H1 (cell line): ENCODE data around the gene RTP2. TPM values are rescaled to one million over a fixed set of nuclear protein-coding genes. Genes with fewer than 3 reads are reported as not detected.

Experiments
- CTCF ChIA-PET: fragments of 300-600 bp; sonication (Branson Sonifier 250); formaldehyde crosslinking; loops from one replicate; lab custom pipeline; 2021; ENCODE audit not compliant: partially characterized antibody; lab: Charles Lee
- POLR2A ChIA-PET: fragments of 300-600 bp; sonication (Branson Sonifier 250); formaldehyde crosslinking; loops from one replicate; lab custom pipeline; 2021; ENCODE audit warnings: inconsistent platforms; ENCODE audit not compliant: partially characterized antibody; lab: Charles Lee
- DNase-seq, 2 experiments: peaks; one replicate each; pipeline versions ENCODE4 v3.0.0 to v3.0.0-alpha.2; 2010 to 2022; ENCODE audit warnings: low spot score in 2 of 2, low read depth in 1 of 2, mixed read lengths in 1 of 2
- FAIRE-seq: peaks from 2 replicates; lab custom pipeline; 2011; peaks lifted over from hg19 to GRCh38; lab: Jason Lieb, UNC
- H2AFZ ChIP-seq: 2 replicates; pipeline ENCODE4 v1.8.1; 2012; ENCODE audit warnings: low read length, inconsistent platforms
- H2AK5ac ChIP-seq: 2 replicates; pipeline ENCODE4 v1.6.1; 2013; ENCODE audit warnings: low read depth, low read length
- H2BK120ac ChIP-seq: replicated peaks from 2 replicates; pipeline ENCODE3; 2013; ENCODE audit warnings: low read depth, low read length, inconsistent platforms
- H2BK12ac ChIP-seq: 2 replicates; pipeline ENCODE4 v1.6.1; 2013; ENCODE audit warnings: low read depth, low read length
- H2BK15ac ChIP-seq: 2 replicates; pipeline ENCODE4 v1.6.1; 2013; ENCODE audit warnings: low read length
- H2BK20ac ChIP-seq: 2 replicates; pipeline ENCODE4 v1.6.1; 2013; ENCODE audit warnings: low read length
- H2BK5ac ChIP-seq: 2 replicates; pipeline ENCODE4 v1.6.1; 2013; ENCODE audit warnings: low read depth, low read length
- H3K14ac ChIP-seq: 2 replicates; pipeline ENCODE4 v1.6.1; 2013; ENCODE audit warnings: inconsistent platforms; ENCODE audit not compliant: insufficient read length
- H3K18ac ChIP-seq: 2 replicates; pipeline ENCODE4 v1.6.1; 2013; ENCODE audit warnings: low read length; ENCODE audit errors: extremely low read depth
- H3K23ac ChIP-seq: 2 replicates; pipeline ENCODE4 v1.6.1; 2013; ENCODE audit warnings: inconsistent platforms; ENCODE audit not compliant: insufficient read length
- H3K23me2 ChIP-seq: 2 replicates; pipeline ENCODE4 v1.6.1; 2013; ENCODE audit warnings: low read depth, low read length
- H3K27ac ChIP-seq: 2 replicates; pipeline ENCODE4 v1.6.1; 2011; ENCODE audit warnings: low read depth, low read length, inconsistent platforms
- H3K27me3 ChIP-seq, 4 experiments: replicated peaks in 1 of 4; 1 replicate in 1 of 4; 2 replicates in 3 of 4; pipeline versions ENCODE4 v1.6.1 to v1.8.1; 2011 to 2013; ENCODE audit warnings: low read length in 3 of 4, mild to moderate bottlenecking in 3 of 4, inconsistent platforms in 2 of 4, mixed read lengths in 2 of 4, moderate library complexity in 1 of 4; ENCODE audit not compliant: control insufficient read depth in 3 of 4, insufficient read depth in 3 of 4; ENCODE audit errors: extremely low read depth in 1 of 4
- H3K36me3 ChIP-seq, 4 experiments: 2 replicates each; pipeline versions ENCODE4 v1.6.1 to v1.8.1; 2011 to 2013; ENCODE audit warnings: mild to moderate bottlenecking in 4 of 4, low read length in 3 of 4, moderate library complexity in 2 of 4, control low read depth in 1 of 4, inconsistent platforms in 1 of 4; ENCODE audit not compliant: insufficient read depth in 4 of 4, control insufficient read depth in 2 of 4
- H3K4ac ChIP-seq: replicated peaks from 2 replicates; pipeline ENCODE3; 2013; ENCODE audit warnings: low read length, low read depth, mixed read lengths, inconsistent platforms; ENCODE audit not compliant: insufficient read length
- H3K4me1 ChIP-seq, 4 experiments: replicated peaks in 1 of 4; 1 replicate in 1 of 4; 2 replicates in 3 of 4; pipeline versions ENCODE4 v1.6.1 to v1.8.1; 2011 to 2013; ENCODE audit warnings: low read length in 3 of 4, inconsistent platforms in 2 of 4, mixed read lengths in 1 of 4; ENCODE audit not compliant: insufficient read depth in 4 of 4, control insufficient read depth in 3 of 4
- H3K4me2 ChIP-seq, 2 experiments: 2 replicates each; pipeline versions ENCODE4 v1.6.1 to v1.8.1; 2011 to 2013; ENCODE audit warnings: low read depth in 2 of 2, low read length in 2 of 2, control low read depth in 1 of 2, inconsistent platforms in 1 of 2, mild to moderate bottlenecking in 1 of 2; ENCODE audit not compliant: insufficient read depth in 1 of 2
- H3K4me3 ChIP-seq, 4 experiments: fragments of 200-600, 300-600 bp in 1 of 4; sonication (generic), shearing (Covaris generic), sonication (Bioruptor Twin) in 1 of 4; 2 replicates each; pipeline versions ENCODE4 v1.5.1 to v1.8.1; 2011 to 2016; ENCODE audit warnings: low read length in 4 of 4, low read depth in 3 of 4, control low read depth in 2 of 4, inconsistent platforms in 2 of 4, mild to moderate bottlenecking in 2 of 4, mixed read lengths in 1 of 4, moderate library complexity in 1 of 4; ENCODE audit not compliant: insufficient read depth in 2 of 4; ENCODE audit errors: extremely low read depth in 1 of 4
- H3K56ac ChIP-seq: replicated peaks from 2 replicates; pipeline ENCODE3; 2013; ENCODE audit warnings: low read depth, mild to moderate bottlenecking, mixed read lengths, low read length, inconsistent platforms; ENCODE audit not compliant: insufficient read length
- H3K79me1 ChIP-seq: 2 replicates; pipeline ENCODE4 v1.6.1; 2013; ENCODE audit warnings: low read depth, low read length, control low read depth
- H3K79me2 ChIP-seq, 2 experiments: 2 replicates each; pipeline versions ENCODE4 v1.6.1 to v1.8.1; 2012 to 2013; ENCODE audit warnings: low read length in 2 of 2, mild to moderate bottlenecking in 2 of 2, inconsistent platforms in 1 of 2; ENCODE audit not compliant: insufficient read depth in 2 of 2, control insufficient read depth in 1 of 2
- H3K9ac ChIP-seq, 4 experiments: replicated peaks in 1 of 4; 1 replicate in 1 of 4; 2 replicates in 3 of 4; pipeline versions ENCODE4 v1.6.1 to v1.8.1; 2011 to 2013; ENCODE audit warnings: low read depth in 3 of 4, low read length in 3 of 4, control low read depth in 2 of 4, mild to moderate bottlenecking in 2 of 4, moderate library complexity in 2 of 4, inconsistent platforms in 1 of 4; ENCODE audit errors: extremely low read depth in 1 of 4
- H3K9me3 ChIP-seq, 2 experiments: 2 replicates each; pipeline versions ENCODE4 v1.6.1 to v1.8.1; 2012 to 2013; ENCODE audit warnings: mild to moderate bottlenecking in 2 of 2, moderate library complexity in 2 of 2, control low read depth in 1 of 2, inconsistent platforms in 1 of 2, low read depth in 1 of 2, low read length in 1 of 2, mixed read lengths in 1 of 2; ENCODE audit not compliant: insufficient read depth in 2 of 2
- H4K20me1 ChIP-seq, 2 experiments: replicated peaks in 1 of 2; 2 replicates each; pipeline versions ENCODE3 to v1.8.1; 2011 to 2013; ENCODE audit warnings: inconsistent platforms in 2 of 2, low read length in 2 of 2, mild to moderate bottlenecking in 1 of 2; ENCODE audit not compliant: insufficient read depth in 2 of 2, control insufficient read depth in 1 of 2
- H4K5ac ChIP-seq: 2 replicates; pipeline ENCODE4 v1.6.1; 2013; ENCODE audit warnings: low read length, low read depth, mixed read lengths, inconsistent platforms; ENCODE audit not compliant: insufficient read length
- H4K8ac ChIP-seq: 2 replicates; pipeline ENCODE4 v1.8.0; 2013; ENCODE audit warnings: mild to moderate bottlenecking, moderate library complexity, low read length, inconsistent platforms; ENCODE audit not compliant: insufficient read depth; ENCODE audit errors: extremely low read depth
- H4K91ac ChIP-seq: replicated peaks from 2 replicates; pipeline ENCODE3; 2013; ENCODE audit warnings: low read length, mixed read lengths, inconsistent platforms; ENCODE audit not compliant: insufficient read length
- BRCA1 ChIP-seq: IDR thresholded peaks from 2 replicates; pipeline ENCODE4 v1.6.1; 2012; ENCODE audit warnings: low read depth, low read length, improper control_type of control experiment
- CBX5 ChIP-seq: fragments of 300-800, 300-1000 bp; sonication (generic); IDR thresholded peaks from 2 replicates; pipeline ENCODE4 v1.7.1; 2016; ENCODE audit warnings: antibody characterized with exemption, low read length, low read depth
- EGR1 ChIP-seq: IDR thresholded peaks from 2 replicates; pipeline ENCODE4 v1.6.1; 2011; ENCODE audit warnings: low read depth, low read length, borderline replicate concordance
- SP2 ChIP-seq: IDR thresholded peaks from 2 replicates; pipeline ENCODE4 v1.6.1; 2012; ENCODE audit warnings: mild to moderate bottlenecking, low read length, inconsistent platforms
- SUZ12 ChIP-seq: fragments of 200-600 bp; sonication (generic); IDR thresholded peaks from 2 replicates; pipeline ENCODE4 v1.6.1; 2012; ENCODE audit warnings: mild to moderate bottlenecking, inconsistent platforms, low read length, moderate library complexity, mixed read lengths
- TCF12 ChIP-seq: IDR thresholded peaks from 2 replicates; pipeline ENCODE4 v1.6.1; 2011; ENCODE audit warnings: low read depth, mild to moderate bottlenecking, low read length
- YY1 ChIP-seq: IDR thresholded peaks from 2 replicates; pipeline ENCODE4 v1.6.1; 2011; ENCODE audit warnings: low read depth, mild to moderate bottlenecking, low read length
- WGBS, 2 experiments: shearing (Covaris generic) in 1 of 2; methylation state at CpG; one replicate each; pipeline versions ENCODE4 v1.1.6 to v1.1.7; 2013 to 2015; ENCODE audit warnings: low lambda C conversion rate in 2 of 2, mixed read lengths in 2 of 2, inconsistent platforms in 1 of 2, low coverage in 1 of 2, missing lambda C conversion rate in 1 of 2; ENCODE audit not compliant: insufficient replicate concordance in 2 of 2, insufficient coverage in 1 of 2, insufficient read length in 1 of 2; ENCODE audit errors: extremely low coverage in 1 of 2, missing lambda C conversion rate in 1 of 2; 5-methylcytosine and 5-hydroxymethylcytosine counted together
- polyA plus RNA-seq, 7 experiments: library from polyadenylated mRNA; depleted of rRNA in 3 of 7; stranded (reverse) in 5 of 7; unstranded in 2 of 7; fragments of >200 nt in 5 of 7; fragments of 200-250 nt in 2 of 7; gene quantifications; 1 replicate in 5 of 7; 2 replicates in 1 of 7; 4 replicates in 1 of 7; pipeline versions ENCODE4 v1.2.1 to v1.2.3, GENCODE V29; 2011 to 2013; ENCODE audit warnings: missing spikeins in 2 of 7, mixed read lengths in 2 of 7
- total RNA-seq: library from RNA; stranded (reverse); fragmentation: NEBNext Ultra II Directional; extraction: Animal tissue kit (Norgen Biotek cat#: 25700); gene quantifications from 2 replicates; pipeline ENCODE4 v1.2.1, GENCODE V29; 2021
- TF ChIP-seq, protein P1 (sequence below), 3 experiments: IDR thresholded peaks; 1 replicate in 2 of 3; 2 replicates in 1 of 3; pipeline versions ENCODE4 v1.5.1 to v1.6.1; 2011; ENCODE audit warnings: low read length in 3 of 3, mild to moderate bottlenecking in 3 of 3, inconsistent platforms in 2 of 3, low read depth in 1 of 3, moderate library complexity in 1 of 3; ENCODE audit not compliant: insufficient read depth in 1 of 3; ENCODE audit errors: control extremely low read depth in 1 of 3
- TF ChIP-seq, protein P2 (sequence below): IDR thresholded peaks from 2 replicates; pipeline ENCODE4 v1.6.1; 2011; ENCODE audit warnings: low read length, improper control_type of control experiment

The RTP2 gene
- total and polyA plus RNA-seq, 2 of the 8 experiments (the other 6 are each of a cell fraction or from before 2014, with no cell fraction given) = not detected

DNA sequence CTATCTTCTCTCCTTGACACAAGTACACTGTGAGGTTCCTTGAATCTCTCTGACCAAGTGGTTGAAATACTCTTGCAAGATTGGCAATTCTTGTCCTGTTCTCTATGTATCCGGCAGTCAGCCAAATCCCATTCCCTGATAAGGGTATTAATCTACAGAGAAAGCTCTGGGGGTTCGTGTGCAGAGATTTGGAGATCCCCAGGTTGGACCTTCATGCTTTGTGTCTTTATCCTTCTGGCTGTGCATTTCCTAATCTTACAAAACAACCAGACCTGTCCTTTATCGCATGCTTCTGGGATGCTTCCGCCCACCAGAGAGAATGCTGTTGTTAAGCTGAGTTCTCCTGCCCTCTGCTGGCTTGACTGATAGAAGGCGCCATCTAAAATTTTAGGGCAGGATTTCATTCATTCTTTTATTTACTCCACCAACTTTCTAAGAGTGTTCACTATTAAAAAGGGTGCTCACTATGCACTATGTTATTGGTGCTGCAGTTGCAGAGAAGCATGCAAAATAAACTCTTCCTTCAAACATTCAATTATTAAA is 23.6 kb downstream of the RTP2 start:
- no peak overlapping the region; the same call in 1 of the 2 replicates for H3K18ac ChIP-seq
- no peaks in the 10 kb centered on the region for H3K79me1 ChIP-seq
- H4K8ac ChIP-seq = no peak overlapping the region
- H3K4me2 ChIP-seq = no peak overlapping the region
- H2AFZ ChIP-seq = no peak overlapping the region
- WGBS, 2 experiments = 35% methylated on average over 5 of the region's 5 CpGs; no CpG with 5 or more reads in 1 of the 2 experiments
- H2BK12ac ChIP-seq = 0 out of 2 replicates have a peak overlapping the region, but pooled peaks have one; percentile 9
- peak; percentile 57 for FAIRE-seq
- H3K23me2 ChIP-seq = no peaks in the 10 kb centered on the region
- H3K9me3 ChIP-seq = no peaks in the 10 kb centered on the region
- H3K27ac ChIP-seq = no peak overlapping the region
- H3K27me3 ChIP-seq = peaks cover 0 to 3% (median 0%) of the 10 kb centered on the region in 4 experiments; a peak in 1 of 7 replicates
- peak overlapping the region; percentile 3; the same call in 1 of the 2 replicates for H2BK20ac ChIP-seq
- DNase-seq = peak in 1 of 2 experiments; percentile 71
- no peak overlapping the region for H3K4me3 ChIP-seq
- H2BK120ac ChIP-seq = no peak overlapping the region
- ChIA-PET POLR2A (interaction anchor here (1.5 to 1.6 kb wide), 2 partner anchors 360 to 464 kb away, joined by 3 to 19 read pairs; no protein-coding TSS in a partner anchor), CTCF (interaction anchor here (0.6 to 20.1 kb wide), 85 partner anchors 9 to 1056 kb away, joined by 3 to 947 read pairs (median 6); partner anchors contain the start of genes RPL39L, RTP2, RTP4 and SST)
- no peaks in the 10 kb centered on the region for H3K79me2 ChIP-seq
- no peaks in the 10 kb centered on the region for H4K20me1 ChIP-seq
- H2BK15ac ChIP-seq = no peak overlapping the region
- H4K5ac ChIP-seq = no peak overlapping the region
- no peak overlapping the region for H4K91ac ChIP-seq
- H3K56ac ChIP-seq = no peak overlapping the region
- H3K23ac ChIP-seq = no peak overlapping the region
- H2BK5ac ChIP-seq = no peak overlapping the region; the same call in 1 of the 2 replicates
- H3K14ac ChIP-seq = no peak overlapping the region
- no peak overlapping the region for H2AK5ac ChIP-seq
- no peak overlapping the region for H3K4ac ChIP-seq
- H3K36me3 ChIP-seq = no peaks in the 10 kb centered on the region
- H3K4me1 ChIP-seq = no peaks in the 10 kb centered on the region; a peak in 1 of 7 replicates
- no peak overlapping the region for H3K9ac ChIP-seq
- TF ChIP-seq CBX5 (no peak), BRCA1 (no peak), TCF12 (no peak), SUZ12 (no peak), SP2 (no peak), EGR1 (peak; percentile 24; the same call in 1 of the 2 replicates), YY1 (0 out of 2 replicates have a peak, but pooled peaks have one; percentile 38)
- TF ChIP-seq, protein P1, sequence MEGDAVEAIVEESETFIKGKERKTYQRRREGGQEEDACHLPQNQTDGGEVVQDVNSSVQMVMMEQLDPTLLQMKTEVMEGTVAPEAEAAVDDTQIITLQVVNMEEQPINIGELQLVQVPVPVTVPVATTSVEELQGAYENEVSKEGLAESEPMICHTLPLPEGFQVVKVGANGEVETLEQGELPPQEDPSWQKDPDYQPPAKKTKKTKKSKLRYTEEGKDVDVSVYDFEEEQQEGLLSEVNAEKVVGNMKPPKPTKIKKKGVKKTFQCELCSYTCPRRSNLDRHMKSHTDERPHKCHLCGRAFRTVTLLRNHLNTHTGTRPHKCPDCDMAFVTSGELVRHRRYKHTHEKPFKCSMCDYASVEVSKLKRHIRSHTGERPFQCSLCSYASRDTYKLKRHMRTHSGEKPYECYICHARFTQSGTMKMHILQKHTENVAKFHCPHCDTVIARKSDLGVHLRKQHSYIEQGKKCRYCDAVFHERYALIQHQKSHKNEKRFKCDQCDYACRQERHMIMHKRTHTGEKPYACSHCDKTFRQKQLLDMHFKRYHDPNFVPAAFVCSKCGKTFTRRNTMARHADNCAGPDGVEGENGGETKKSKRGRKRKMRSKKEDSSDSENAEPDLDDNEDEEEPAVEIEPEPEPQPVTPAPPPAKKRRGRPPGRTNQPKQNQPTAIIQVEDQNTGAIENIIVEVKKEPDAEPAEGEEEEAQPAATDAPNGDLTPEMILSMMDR (IDR thresholded peaks at IDR 0.05; ENCODE audit: control extremely low read depth in 1 of 3, insufficient read depth in 1 of 3, low read depth in 1 of 3, low read length in 3 of 3) = peak; percentile 34 to 88 (median 72)
- TF ChIP-seq, protein P2, sequence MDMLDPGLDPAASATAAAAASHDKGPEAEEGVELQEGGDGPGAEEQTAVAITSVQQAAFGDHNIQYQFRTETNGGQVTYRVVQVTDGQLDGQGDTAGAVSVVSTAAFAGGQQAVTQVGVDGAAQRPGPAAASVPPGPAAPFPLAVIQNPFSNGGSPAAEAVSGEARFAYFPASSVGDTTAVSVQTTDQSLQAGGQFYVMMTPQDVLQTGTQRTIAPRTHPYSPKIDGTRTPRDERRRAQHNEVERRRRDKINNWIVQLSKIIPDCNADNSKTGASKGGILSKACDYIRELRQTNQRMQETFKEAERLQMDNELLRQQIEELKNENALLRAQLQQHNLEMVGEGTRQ = no peak
